Esophagus muscularis mucosa (tissue), 4 donors: ENCODE data around the gene C10orf71. TPM values are rescaled to one million over a fixed set of nuclear protein-coding genes. Genes with fewer than 3 reads are reported as not detected.

Experiments
- DNase-seq: peaks from one replicate; pipeline ENCODE4 v3.0.0-alpha.2; 2017; ENCODE audit errors: extremely low spot score
- H3K27ac ChIP-seq, 4 donors: fragments of 200-600 bp; sonication (generic); replicated peaks in 1 of 4; 1 replicate in 3 of 4; 2 replicates in 1 of 4; pipeline ENCODE4 v1.5.1; 2016 to 2019; ENCODE audit warnings: mild to moderate bottlenecking in 1 of 4
- H3K27me3 ChIP-seq, 4 donors: fragments of 200-600 bp; sonication (generic); one replicate each; pipeline versions ENCODE4 v1.5.1 to v1.6.0; 2016 to 2019
- H3K36me3 ChIP-seq, 4 donors: fragments of 200-600 bp; sonication (generic); one replicate each; pipeline ENCODE4 v1.5.1; 2016 to 2019
- H3K4me1 ChIP-seq, 4 donors: fragments of 200-600 bp; sonication (generic); one replicate each; pipeline ENCODE4 v1.5.1; 2016 to 2019
- H3K4me3 ChIP-seq, 4 donors: fragments of 200-600 bp; sonication (generic); 1 replicate in 2 of 4; 2 replicates in 2 of 4; pipeline ENCODE4 v1.5.1; 2016 to 2019; ENCODE audit warnings: mild to moderate bottlenecking in 4 of 4, moderate library complexity in 1 of 4
- H3K9me3 ChIP-seq, 4 donors: fragments of 200-600 bp; sonication (generic); 1 replicate in 3 of 4; 2 replicates in 1 of 4; pipeline ENCODE4 v1.5.1; 2016 to 2019
- CTCF ChIP-seq, 3 experiments: fragments of 200-600 bp in 2 of 3; fragments of 450-650 bp in 1 of 3; sonication (generic) in 2 of 3; IDR thresholded peaks; one replicate each; pipeline ENCODE4 v1.5.1; 2017 to 2019; ENCODE audit warnings: antibody characterized with exemption in 3 of 3, mild to moderate bottlenecking in 2 of 3, moderate library complexity in 1 of 3
- EP300 ChIP-seq: sonication (generic); formaldehyde crosslinking; IDR thresholded peaks from one replicate; pipeline ENCODE4 v1.6.1; 2017; ENCODE audit warnings: antibody characterized with exemption
- POLR2A ChIP-seq: fragments of 450-650 bp; IDR thresholded peaks from one replicate; pipeline ENCODE4 v1.6.1; 2017; ENCODE audit warnings: antibody characterized with exemption, moderate library complexity, mild to moderate bottlenecking, low read depth
- POLR2AphosphoS5 ChIP-seq, 2 donors: sonication (generic); formaldehyde crosslinking; IDR thresholded peaks; one replicate each; pipeline ENCODE4 v1.6.1; 2017; ENCODE audit warnings: antibody characterized with exemption in 2 of 2
- WGBS: methylation state at CpG from one replicate; pipeline ENCODE4 v1.1.5; 2018; 5-methylcytosine and 5-hydroxymethylcytosine counted together
- intact Hi-C: fragments of 100-400 bp; cut with DNase I; formaldehyde crosslinking; loops from one replicate; pipeline ENCODE4 v1.15.1; 2023
- total RNA-seq, 4 donors: library from RNA; depleted of rRNA; stranded (reverse); fragments of >200 nt; gene quantifications; one replicate each; pipeline versions ENCODE4 v1.1.0 to v1.2.1, GENCODE V29; 2016

Gene C10orf71
- total RNA-seq, 4 donors from 2014 or later, result 0.06 to 0.42 TPM; not detected in 2

- no peak overlapping the region for H3K4me3 ChIP-seq
- no peak for DNase-seq
- no peak overlapping the region for H3K27ac ChIP-seq
- H3K36me3 ChIP-seq, result peaks cover 0 to 23% (median 0%) of the 10 kb centered on the region in 4 donors
- TF ChIP-seq POLR2A, result no peak
- no peak for TF ChIP-seq EP300
- no peak for TF ChIP-seq POLR2AphosphoS5 (IDR thresholded peaks at IDR 0.05)
- no peaks in the 10 kb centered on the region for H3K27me3 ChIP-seq
- intact Hi-C loops, result no loop called here
- no peaks in the 10 kb centered on the region for H3K9me3 ChIP-seq
- WGBS, result 88% methylated on average over 5 of the region's 5 CpGs
- peaks cover 0 to 14% (median 0%) of the 10 kb centered on the region in 4 donors for H3K4me1 ChIP-seq
Observed at GRCh38 chr10:49314806-49315205, 15.8 kb downstream of the C10orf71 start.

DNA sequence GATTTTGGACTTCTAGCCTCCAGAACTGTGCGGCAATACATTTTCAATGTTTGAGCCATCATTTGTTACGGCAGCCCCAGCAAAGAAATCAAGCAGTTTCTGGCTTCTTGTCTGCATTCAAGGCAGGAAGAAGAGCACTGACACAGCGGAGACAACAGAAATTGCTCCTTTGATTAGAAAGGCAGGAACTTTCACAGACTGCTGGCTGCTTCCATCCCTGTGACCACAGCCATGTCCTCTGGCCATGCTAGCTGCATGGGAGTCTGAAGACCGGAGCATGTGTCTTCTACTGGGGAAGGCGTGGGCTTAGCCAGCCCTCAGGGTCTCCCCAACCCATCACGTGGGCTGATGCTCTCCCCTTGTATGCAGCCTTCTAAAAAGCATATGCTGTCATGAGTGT, 19.1 kb downstream of the C10orf71 start:
- 89% methylated on average over 6 of the region's 6 CpGs for WGBS
- TF ChIP-seq POLR2AphosphoS5 (IDR thresholded peaks at IDR 0.05) (no peak), EP300 (no peak), POLR2A (no peak), CTCF (IDR thresholded peaks at IDR 0.05) (no peak)
- Histone ChIP-seq H3K4me1 (peaks cover 0 to 9% (median 0%) of the 10 kb centered on the region in 4 donors), H3K36me3 (peaks cover 0 to 23% (median 0%) of the 10 kb centered on the region in 4 donors), H3K4me3 (no peak overlapping the region), H3K27ac (no peak overlapping the region), H3K9me3 (no peaks in the 10 kb centered on the region), H3K27me3 (no peaks in the 10 kb centered on the region)
- DNase-seq, result no peak
- intact Hi-C loops, result no loop called here

DNA sequence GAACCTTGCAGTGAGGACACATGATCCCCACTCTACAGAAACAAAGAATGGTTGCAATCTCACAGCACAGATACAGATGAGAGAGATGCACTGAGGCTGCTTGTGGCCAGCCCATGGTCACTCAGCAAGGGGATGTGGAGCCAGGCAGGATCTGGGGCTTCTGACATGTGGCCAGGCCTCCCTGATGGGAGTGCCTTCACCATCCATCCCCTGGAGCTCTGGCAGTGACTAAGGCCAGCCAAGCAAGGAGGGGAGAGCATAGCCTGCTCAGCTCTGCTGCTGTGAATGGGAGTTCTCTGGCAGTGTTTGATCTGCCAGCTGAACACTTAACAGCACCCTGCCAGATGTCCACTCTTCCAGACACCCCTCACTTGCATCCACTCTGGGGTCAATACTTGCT, 19.8 kb downstream of the C10orf71 start:
- no peak overlapping the region for H3K4me3 ChIP-seq
- H3K27ac ChIP-seq, result no peak overlapping the region
- H3K9me3 ChIP-seq, result no peaks in the 10 kb centered on the region
- H3K36me3 ChIP-seq, result peaks cover 0 to 25% (median 0%) of the 10 kb centered on the region in 4 donors
- TF ChIP-seq POLR2A, result no peak
- no peak for TF ChIP-seq POLR2AphosphoS5 (IDR thresholded peaks at IDR 0.05)
- no peak for TF ChIP-seq EP300
- H3K27me3 ChIP-seq, result no peaks in the 10 kb centered on the region
- intact Hi-C loops, result no loop called here
- no peak for DNase-seq
- peaks cover 0 to 7% (median 0%) of the 10 kb centered on the region in 4 donors for H3K4me1 ChIP-seq

DNA sequence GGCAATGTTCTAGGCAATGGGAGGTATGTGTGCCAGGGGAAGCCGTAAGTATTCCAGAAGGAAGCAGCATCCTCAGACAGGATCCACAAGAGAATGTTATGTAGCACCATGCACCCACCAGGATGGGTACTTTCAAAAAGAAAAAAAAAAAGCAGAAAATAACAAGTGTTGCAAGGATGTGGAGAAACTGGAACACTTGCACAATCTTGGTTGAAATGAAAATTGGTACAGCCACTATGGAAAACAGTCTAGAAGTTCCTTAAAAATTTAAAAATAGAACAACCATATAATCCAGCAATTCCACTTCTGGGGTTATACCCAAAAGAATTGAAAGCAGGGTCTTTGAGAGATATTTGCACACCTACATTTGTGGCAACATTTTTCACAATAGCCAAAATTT, 20.2 kb downstream of the C10orf71 start:
- H3K36me3 ChIP-seq, result peaks cover 0 to 29% (median 0%) of the 10 kb centered on the region in 4 donors
- 91% methylated on average over 1 of the region's 1 CpG for WGBS
- DNase-seq, result no peak

DNA sequence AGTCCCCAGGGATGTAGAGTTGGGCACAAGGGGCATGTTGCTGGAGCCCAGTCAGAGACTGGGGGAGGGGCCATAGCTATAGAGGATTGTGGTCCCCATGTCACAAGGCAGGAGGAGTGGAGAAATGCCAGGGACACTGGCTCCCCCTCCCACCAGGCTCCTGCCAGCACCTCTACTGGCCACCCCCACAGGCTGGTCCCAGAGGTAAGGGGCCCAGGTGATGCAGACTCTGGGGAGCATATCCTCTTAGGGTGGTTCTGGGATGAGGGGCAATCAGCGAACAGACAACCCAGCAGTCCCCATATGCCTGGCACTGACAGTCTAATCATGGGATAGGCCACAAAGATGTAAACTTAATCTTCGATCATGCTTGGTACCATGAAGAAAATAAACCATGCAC, 21.2 kb downstream of the C10orf71 start:
- H3K27ac ChIP-seq, result no peak overlapping the region
- no peak for DNase-seq
- intact Hi-C loops, result no loop called here
- WGBS, result 95% methylated on average over 2 of the region's 2 CpGs
- H3K27me3 ChIP-seq, result no peaks in the 10 kb centered on the region
- no peak for TF ChIP-seq EP300
- TF ChIP-seq POLR2A, result no peak
- no peak for TF ChIP-seq CTCF (IDR thresholded peaks at IDR 0.05)
- no peak for TF ChIP-seq POLR2AphosphoS5 (IDR thresholded peaks at IDR 0.05)
- H3K4me3 ChIP-seq, result no peak overlapping the region
- no peaks in the 10 kb centered on the region for H3K9me3 ChIP-seq
- peaks cover 0 to 38% (median 0%) of the 10 kb centered on the region in 4 donors for H3K36me3 ChIP-seq
- peaks cover 0 to 5% (median 0%) of the 10 kb centered on the region in 4 donors for H3K4me1 ChIP-seq

More for the DNA sequence above, 20.2 kb downstream of the C10orf71 start:
- intact Hi-C loops, result no loop called here
- H3K27me3 ChIP-seq, result no peaks in the 10 kb centered on the region
- peaks cover 0 to 5% (median 0%) of the 10 kb centered on the region in 4 donors for H3K4me1 ChIP-seq
- no peak overlapping the region for H3K27ac ChIP-seq
- TF ChIP-seq POLR2AphosphoS5 (IDR thresholded peaks at IDR 0.05) (no peak), POLR2A (no peak), CTCF (IDR thresholded peaks at IDR 0.05) (no peak), EP300 (no peak)
- no peak overlapping the region for H3K4me3 ChIP-seq
- H3K9me3 ChIP-seq, result no peaks in the 10 kb centered on the region

- peaks cover 0 to 5% (median 0%) of the 10 kb centered on the region in 4 donors for H3K4me1 ChIP-seq
- no peak for DNase-seq
- H3K9me3 ChIP-seq, result no peaks in the 10 kb centered on the region
- intact Hi-C loops, result no loop called here
- TF ChIP-seq POLR2AphosphoS5 (IDR thresholded peaks at IDR 0.05), result no peak
- TF ChIP-seq EP300, result no peak
- no peak for TF ChIP-seq CTCF (IDR thresholded peaks at IDR 0.05)
- TF ChIP-seq POLR2A, result no peak
- no peak overlapping the region for H3K27ac ChIP-seq
- 61% methylated on average over 3 of the region's 3 CpGs for WGBS
- H3K27me3 ChIP-seq, result no peaks in the 10 kb centered on the region
- H3K36me3 ChIP-seq, result peaks cover 0 to 46% (median 0%) of the 10 kb centered on the region in 4 donors
- H3K4me3 ChIP-seq, result no peak overlapping the region
Observed at GRCh38 chr10:49321021-49321420, 22.1 kb downstream of the C10orf71 start.
